Common myeloid progenitor, CD34-positive (primary cell): ENCODE results near the gene C11orf91.
"Not testable (repeated sequence)": the region's sequence is repeated elsewhere in the genome, so short reads cannot be mapped to it uniquely, and the experiment has no call there.

Experiments
- CTCF ChIA-PET: fragments of 350-600 bp; sonication (Branson Sonifier 250); formaldehyde crosslinking; loops from one replicate; lab custom pipeline; 2021; ENCODE audit warnings: antibody characterized with exemption; lab: Charles Lee
- POLR2A ChIA-PET: fragments of 350-600 bp; sonication (Branson Sonifier 250); formaldehyde crosslinking; loops from one replicate; lab custom pipeline; 2021; ENCODE audit warnings: antibody characterized with exemption; lab: Charles Lee
- DNase-seq, 3 donors: peaks; one replicate each; pipeline versions ENCODE4 v3.0.0 to v3.0.0-alpha.2; 2013
- H3K27ac ChIP-seq, 2 experiments: 1 replicate in 1 of 2; 2 replicates in 1 of 2; pipeline ENCODE4 v1.7.0; 2013; ENCODE audit warnings: inconsistent platforms in 2 of 2, low read length in 2 of 2, mild to moderate bottlenecking in 2 of 2, low read depth in 1 of 2, moderate library complexity in 1 of 2; ENCODE audit not compliant: severe bottlenecking in 2 of 2, insufficient read depth in 1 of 2, poor library complexity in 1 of 2
- H3K27me3 ChIP-seq, 5 experiments: replicated peaks in 2 of 5; 1 replicate in 3 of 5; 2 replicates in 2 of 5; pipeline versions ENCODE4 v1.6.1 to v1.7.0; 2013; ENCODE audit warnings: low read length in 4 of 5, mild to moderate bottlenecking in 2 of 5, moderate library complexity in 2 of 5, inconsistent platforms in 1 of 5; ENCODE audit not compliant: insufficient read depth in 5 of 5, control insufficient read depth in 4 of 5
- H3K36me3 ChIP-seq, 4 experiments: 1 replicate in 2 of 4; 2 replicates in 2 of 4; pipeline versions ENCODE4 v1.6.1 to v1.7.0; 2013; ENCODE audit warnings: low read length in 3 of 4, control low read depth in 1 of 4, mild to moderate bottlenecking in 1 of 4; ENCODE audit not compliant: control insufficient read depth in 4 of 4, insufficient read depth in 4 of 4
- H3K4me1 ChIP-seq, 4 experiments: 1 replicate in 3 of 4; 2 replicates in 1 of 4; pipeline versions ENCODE4 v1.6.1 to v1.7.1; 2013; ENCODE audit warnings: low read length in 3 of 4, mild to moderate bottlenecking in 3 of 4, control low read depth in 1 of 4, inconsistent platforms in 1 of 4, moderate library complexity in 1 of 4; ENCODE audit not compliant: control insufficient read depth in 4 of 4, insufficient read depth in 4 of 4; ENCODE audit errors: control extremely low read depth in 1 of 4
- H3K4me3 ChIP-seq, 7 experiments: 1 replicate in 4 of 7; 2 replicates in 3 of 7; pipeline versions ENCODE4 v1.5.1 to v1.7.0; 2013; ENCODE audit warnings: mild to moderate bottlenecking in 7 of 7, low read length in 6 of 7, moderate library complexity in 6 of 7, inconsistent platforms in 2 of 7, low read depth in 2 of 7, control low read depth in 1 of 7; ENCODE audit not compliant: insufficient read depth in 4 of 7, control insufficient read depth in 1 of 7; ENCODE audit errors: extremely low read depth in 1 of 7
- H3K9me3 ChIP-seq, 5 experiments: 1 replicate in 4 of 5; 2 replicates in 1 of 5; pipeline versions ENCODE4 v1.6.1 to v1.7.1; 2013; ENCODE audit warnings: low read length in 4 of 5, mild to moderate bottlenecking in 2 of 5, inconsistent platforms in 1 of 5, low read depth in 1 of 5, moderate library complexity in 1 of 5; ENCODE audit not compliant: control insufficient read depth in 4 of 5, insufficient read depth in 2 of 5; ENCODE audit errors: control extremely low read depth in 1 of 5
- WGBS: methylation state at CpG from one replicate; pipeline ENCODE4 v1.1.5; 2013; ENCODE audit not compliant: insufficient coverage; 5-methylcytosine and 5-hydroxymethylcytosine counted together

The C11orf91 gene

DNA sequence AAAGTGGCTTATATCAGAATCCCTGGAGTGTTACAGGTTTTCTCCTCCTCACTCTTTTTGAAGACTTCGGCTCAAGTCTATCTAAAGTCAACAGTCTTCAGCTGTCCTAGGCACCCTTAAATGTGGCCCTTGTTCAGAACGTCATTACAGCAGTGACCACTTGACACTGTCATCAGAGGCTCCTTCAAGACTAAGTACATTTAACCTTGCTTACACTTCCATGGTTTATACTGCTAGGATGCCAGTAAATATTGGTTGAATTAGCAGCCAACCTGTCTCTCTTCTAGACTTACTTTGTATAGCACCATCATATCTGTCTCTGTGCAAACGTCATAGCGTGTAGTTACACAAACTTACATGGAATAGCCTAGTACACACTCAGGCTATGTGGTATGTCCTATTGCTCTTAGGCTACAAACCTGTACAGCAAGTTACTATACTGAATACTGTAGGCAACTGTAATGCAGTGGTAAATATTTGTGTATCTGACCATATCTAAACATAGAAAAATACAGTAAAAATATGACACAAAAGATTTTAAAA is 13.3 kb upstream of the C11orf91 start:
- ChIA-PET POLR2A (no interaction called here), CTCF (interaction anchor here (0.8 to 12.6 kb wide), 5 partner anchors 8 to 356 kb away, joined by 3 to 151 read pairs (median 105); partner anchors contain the start of gene CD59)
- no peak for DNase-seq
- H3K27me3 ChIP-seq: no peaks in the 10 kb centered on the region
- no peak overlapping the region for H3K4me3 ChIP-seq
- H3K36me3 ChIP-seq: peaks cover 20 to 55% (median 35%) of the 10 kb centered on the region in 4 experiments
- no peaks in the 10 kb centered on the region for H3K9me3 ChIP-seq
- no peak overlapping the region for H3K27ac ChIP-seq
- 94% methylated on average over 2 of the region's 4 CpGs for WGBS
- H3K4me1 ChIP-seq: peaks cover 3 to 10% (median 6%) of the 10 kb centered on the region in 4 experiments

DNA sequence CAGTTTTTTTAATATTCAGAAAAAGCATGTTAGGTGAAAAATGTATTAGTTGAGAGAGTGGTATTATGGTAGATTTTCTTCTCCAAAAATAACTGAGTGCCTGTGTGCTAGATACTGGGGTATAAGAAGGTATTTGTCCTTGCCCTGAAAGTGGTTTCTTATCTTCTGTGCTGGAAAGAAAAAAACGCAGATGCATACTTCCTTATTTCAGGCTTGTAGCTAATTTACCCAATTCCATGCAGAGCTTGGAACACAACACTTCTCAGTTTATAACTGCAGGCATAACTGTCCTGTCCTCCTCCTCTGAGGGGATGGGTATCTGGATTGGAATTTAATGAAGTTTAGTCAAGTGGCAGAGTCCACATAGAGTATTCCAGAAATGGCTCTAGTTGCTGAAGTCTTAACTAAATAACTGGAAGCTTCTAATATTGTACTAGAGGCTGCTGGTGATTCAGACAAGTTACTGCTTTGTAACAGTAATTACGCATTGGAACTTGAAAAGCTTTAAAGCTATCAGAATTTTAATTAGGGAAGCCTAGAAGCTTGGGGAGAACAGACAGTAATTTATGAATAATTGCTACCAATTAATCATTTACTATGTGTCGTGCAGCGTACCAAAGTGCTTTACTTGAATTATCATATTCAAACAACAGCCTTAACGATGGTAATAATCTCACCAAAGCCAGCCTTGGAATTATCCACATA is 12.7 kb upstream of the C11orf91 start:
- no peaks in the 10 kb centered on the region for H3K9me3 ChIP-seq
- no peaks in the 10 kb centered on the region for H3K27me3 ChIP-seq
- ChIA-PET CTCF (interaction anchor here (0.8 to 12.6 kb wide), 4 partner anchors 9 to 355 kb away, joined by 3 to 151 read pairs (median 74); partner anchors contain the start of gene CD59), POLR2A (interaction anchor here (0.7 kb wide), 1 partner anchor 10 kb away, joined by 3 read pairs; no protein-coding TSS in a partner anchor)
- H3K27ac ChIP-seq: no peak overlapping the region
- 90% methylated on average over 4 of the region's 5 CpGs for WGBS
- H3K36me3 ChIP-seq: peaks cover 20 to 57% (median 38%) of the 10 kb centered on the region in 4 experiments
- peaks cover 3 to 10% (median 6%) of the 10 kb centered on the region in 4 experiments for H3K4me1 ChIP-seq
- no peak overlapping the region for H3K4me3 ChIP-seq
- peak in 2 of 3 donors; percentile 52 to 63 for DNase-seq

DNA sequence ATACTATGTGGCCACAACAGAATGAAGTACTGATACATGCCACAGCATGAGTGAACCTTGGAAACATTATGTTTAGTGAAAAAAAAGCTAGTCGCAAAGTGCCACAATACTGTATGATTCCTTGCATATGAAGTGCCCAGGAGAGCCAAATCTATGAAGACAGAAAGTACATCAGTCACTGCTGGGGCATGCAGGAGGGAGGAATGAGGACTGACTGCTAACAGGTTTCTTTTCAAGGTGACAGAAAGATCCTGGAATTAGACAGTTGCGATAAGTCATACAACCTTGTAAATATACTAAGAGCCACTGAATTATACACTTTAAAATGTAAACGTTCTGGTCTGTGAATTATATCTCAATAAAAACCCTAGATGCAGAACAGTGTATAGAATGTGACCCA is 11.8 kb upstream of the C11orf91 start:
- Histone ChIP-seq H3K4me3 (no peak overlapping the region), H3K9me3 (no peaks in the 10 kb centered on the region), H3K27ac (no peak overlapping the region), H3K4me1 (peaks cover 3 to 10% (median 6%) of the 10 kb centered on the region in 4 experiments), H3K36me3 (peaks cover 20 to 60% (median 42%) of the 10 kb centered on the region in 4 experiments), H3K27me3 (no peaks in the 10 kb centered on the region)
- ChIA-PET POLR2A (no interaction called here), CTCF (no interaction called here)
- no peak for DNase-seq
- WGBS: 92% methylated on average over 1 of the region's 3 CpGs

DNA sequence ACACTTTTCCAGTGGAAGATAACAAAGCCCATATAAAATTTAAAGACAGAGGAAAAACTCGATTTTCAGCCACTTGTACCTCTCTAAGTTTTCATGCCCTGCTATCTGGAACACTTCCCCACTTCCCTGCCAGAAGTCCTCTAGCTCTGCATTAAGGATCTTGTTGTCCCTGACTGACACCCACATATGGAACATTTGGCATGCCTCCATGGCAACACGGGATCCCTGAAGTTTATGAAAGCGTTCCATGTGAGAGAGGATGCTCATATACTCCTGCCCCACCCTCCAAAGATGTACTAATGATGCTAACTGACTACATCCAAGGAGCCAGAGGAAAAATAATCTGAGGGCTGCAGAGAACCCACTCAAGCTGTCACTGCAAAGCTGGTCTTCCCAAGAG is 8.8 kb upstream of the C11orf91 start:
- DNase-seq: no peak
- peaks cover 3 to 10% (median 6%) of the 10 kb centered on the region in 4 experiments for H3K4me1 ChIP-seq
- H3K36me3 ChIP-seq: peaks cover 17 to 63% (median 38%) of the 10 kb centered on the region in 4 experiments
- no peak overlapping the region for H3K27ac ChIP-seq
- no peaks in the 10 kb centered on the region for H3K9me3 ChIP-seq
- ChIA-PET POLR2A (no interaction called here), CTCF (interaction anchor here (0.6 to 11.1 kb wide), 7 partner anchors 10 to 127 kb away, joined by 3 to 105 read pairs (median 3); no protein-coding TSS in a partner anchor)
- no peak overlapping the region for H3K4me3 ChIP-seq
- no peaks in the 10 kb centered on the region for H3K27me3 ChIP-seq
- 90% methylated on average over 3 of the region's 3 CpGs for WGBS

DNA sequence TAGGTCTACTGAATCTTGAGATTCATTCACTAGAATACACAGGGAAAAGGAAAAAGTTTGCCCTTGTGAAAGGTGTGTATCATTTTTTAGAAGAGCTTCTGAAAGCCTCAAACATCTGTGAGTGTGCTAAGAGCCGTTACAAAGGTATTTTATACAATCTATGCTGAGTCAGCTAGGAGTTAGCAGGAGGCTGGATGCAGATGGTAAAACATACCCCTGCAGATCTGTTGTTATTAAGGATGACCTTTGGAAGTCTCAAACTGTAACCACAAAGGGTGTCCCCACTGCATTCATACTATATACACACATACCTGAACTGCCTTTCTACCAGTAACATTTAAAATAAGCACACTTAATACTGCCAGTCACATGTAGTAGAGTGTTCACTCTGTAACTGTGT is 8.4 kb upstream of the C11orf91 start:
- CTCF ChIA-PET: interaction anchor here (0.6 to 11.1 kb wide), 7 partner anchors 11 to 128 kb away, joined by 3 to 105 read pairs (median 3); no protein-coding TSS in a partner anchor
- Histone ChIP-seq H3K9me3 (no peaks in the 10 kb centered on the region), H3K27ac (no peak overlapping the region), H3K4me3 (no peak overlapping the region), H3K4me1 (peaks cover 3 to 10% (median 6%) of the 10 kb centered on the region in 4 experiments), H3K27me3 (no peaks in the 10 kb centered on the region), H3K36me3 (peaks cover 17 to 60% (median 36%) of the 10 kb centered on the region in 4 experiments)
- 80% methylated on average over 1 of the region's 1 CpG for WGBS
- no peak for DNase-seq
- POLR2A ChIA-PET: no interaction called here

DNA sequence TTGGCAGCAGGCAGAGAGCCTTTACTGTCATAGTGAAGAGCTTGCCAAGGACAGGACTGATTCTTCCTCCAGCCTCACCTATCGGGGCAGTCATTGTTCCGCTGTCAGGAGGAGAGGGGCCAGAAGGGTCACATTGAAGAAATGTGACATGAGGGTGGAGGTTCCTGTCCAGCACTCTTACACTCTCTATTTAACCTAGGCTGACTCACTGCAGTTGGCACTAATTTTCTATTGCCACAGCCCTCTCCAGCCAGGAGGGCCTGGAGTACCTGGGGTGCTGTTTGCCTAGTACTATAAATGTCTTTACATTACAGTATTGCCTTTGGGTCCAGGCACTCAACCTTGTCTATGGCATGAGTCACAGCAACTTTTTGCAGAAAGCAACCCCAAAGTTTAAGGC is 7.2 kb upstream of the C11orf91 start:
- POLR2A ChIA-PET, H3K9me3 ChIP-seq, H3K4me3 ChIP-seq, DNase-seq, H3K27ac ChIP-seq, H3K4me1 ChIP-seq, H3K27me3 ChIP-seq: not testable (repeated sequence)
- H3K36me3 ChIP-seq: peaks cover 14 to 55% (median 35%) of the 10 kb centered on the region in 4 experiments
- no CpG with 5 or more reads among the region's 2 CpGs for WGBS
- CTCF ChIA-PET: interaction anchor here (1.2 to 11.1 kb wide), 4 partner anchors 12 to 35 kb away, joined by 3 to 105 read pairs (median 4); no protein-coding TSS in a partner anchor
